OCI-M1 (cell line): ENCODE measurements around the gene CIAO3.
"Not testable (repeated sequence)": the region's sequence is repeated elsewhere in the genome, so short reads cannot be mapped to it uniquely, and the experiment has no call there.

Experiments
- DNase-seq: peaks from one replicate; lab custom pipeline; 2025; lab: John Stamatoyannopoulos, UW

The CIAO3 gene

GRCh38 chr16:740764-741505, at the start of gene CIAO3:
Gene CIAO3, minus strand, starts transcription at chr16:740997. Its CDS starts 12 bp downstream, at chr16:740985.
- DNase-seq = peak; percentile 91

GRCh38 chr16:790086-790485, 49.3 kb upstream of the CIAO3 start:
- no peak for DNase-seq

- DNase-seq = no peak
Measured at GRCh38 chr16:789191-789850, 48.5 kb upstream of the CIAO3 start.

- DNase-seq = peak; percentile 94
Measured at GRCh38 chr16:788399-789126, 47.8 kb upstream of the CIAO3 start, which contains the start of gene CHTF18. Gene CHTF18, plus strand, starts transcription at chr16:788620. Its CDS starts 65 bp downstream, at chr16:788685.

- DNase-seq = peak; percentile 62
Measured at GRCh38 chr16:787978-788398, 47.2 kb upstream of the CIAO3 start, which contains the start of gene RPUSD1. Gene RPUSD1, minus strand, starts transcription at chr16:788381. Its CDS starts 644 bp downstream, at chr16:787737.

- peak; percentile 28 for DNase-seq
Measured at GRCh38 chr16:787321-787966, 46.6 kb upstream of the CIAO3 start.

GRCh38 chr16:785563-786535, 45.1 kb upstream of the CIAO3 start:
- peak; percentile 53 for DNase-seq

- DNase-seq = no peak
Measured at GRCh38 chr16:784431-784830, 43.6 kb upstream of the CIAO3 start.

- DNase-seq = no peak
Measured at GRCh38 chr16:783404-784161, 42.8 kb upstream of the CIAO3 start.

GRCh38 chr16:782766-783403, 42.1 kb upstream of the CIAO3 start:
- DNase-seq = no peak

- DNase-seq = no peak
Measured at GRCh38 chr16:782258-782657, 41.5 kb upstream of the CIAO3 start.

- peak; percentile 6 for DNase-seq
Measured at GRCh38 chr16:781346-782010, 40.7 kb upstream of the CIAO3 start.

GRCh38 chr16:780296-780695, 39.5 kb upstream of the CIAO3 start:
- no peak for DNase-seq

GRCh38 chr16:779561-779960, 38.8 kb upstream of the CIAO3 start:
- DNase-seq = no peak

GRCh38 chr16:778909-779527, 38.2 kb upstream of the CIAO3 start:
- no peak for DNase-seq

- DNase-seq = no peak
Measured at GRCh38 chr16:778447-778846, 37.6 kb upstream of the CIAO3 start.

GRCh38 chr16:777826-778225, 37.0 kb upstream of the CIAO3 start:
- peak; percentile 21 for DNase-seq

- DNase-seq = no peak
Measured at GRCh38 chr16:776824-777223, 36.0 kb upstream of the CIAO3 start.

- not testable (repeated sequence) for DNase-seq
Measured at GRCh38 chr16:776298-776697, 35.5 kb upstream of the CIAO3 start.
